ENCODE data around the gene PERM1.
A peak's percentile ranks its signal among the peaks of the same experiment; 100 is the strongest.
"Not testable (repeated sequence)": the region's sequence is repeated elsewhere in the genome, so short reads cannot be mapped to it uniquely, and the experiment has no call there.

Gene PERM1, protein sequence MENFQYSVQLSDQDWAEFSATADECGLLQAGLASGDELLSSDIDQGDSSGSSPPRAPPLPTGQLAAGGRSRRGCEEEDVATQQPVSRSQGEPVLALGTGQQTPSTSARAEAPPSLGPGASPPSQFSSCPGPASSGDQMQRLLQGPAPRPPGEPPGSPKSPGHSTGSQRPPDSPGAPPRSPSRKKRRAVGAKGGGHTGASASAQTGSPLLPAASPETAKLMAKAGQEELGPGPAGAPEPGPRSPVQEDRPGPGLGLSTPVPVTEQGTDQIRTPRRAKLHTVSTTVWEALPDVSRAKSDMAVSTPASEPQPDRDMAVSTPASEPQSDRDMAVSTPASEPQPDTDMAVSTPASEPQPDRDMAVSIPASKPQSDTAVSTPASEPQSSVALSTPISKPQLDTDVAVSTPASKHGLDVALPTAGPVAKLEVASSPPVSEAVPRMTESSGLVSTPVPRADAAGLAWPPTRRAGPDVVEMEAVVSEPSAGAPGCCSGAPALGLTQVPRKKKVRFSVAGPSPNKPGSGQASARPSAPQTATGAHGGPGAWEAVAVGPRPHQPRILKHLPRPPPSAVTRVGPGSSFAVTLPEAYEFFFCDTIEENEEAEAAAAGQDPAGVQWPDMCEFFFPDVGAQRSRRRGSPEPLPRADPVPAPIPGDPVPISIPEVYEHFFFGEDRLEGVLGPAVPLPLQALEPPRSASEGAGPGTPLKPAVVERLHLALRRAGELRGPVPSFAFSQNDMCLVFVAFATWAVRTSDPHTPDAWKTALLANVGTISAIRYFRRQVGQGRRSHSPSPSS

GRCh38 chr1:981955-982558 lies at the start of gene PERM1:
TSS of gene PERM1 (minus strand) at chr1:982093. CDS start at chr1:981029, 1,064 bp downstream.
- no peak for DNase-seq

DNA sequence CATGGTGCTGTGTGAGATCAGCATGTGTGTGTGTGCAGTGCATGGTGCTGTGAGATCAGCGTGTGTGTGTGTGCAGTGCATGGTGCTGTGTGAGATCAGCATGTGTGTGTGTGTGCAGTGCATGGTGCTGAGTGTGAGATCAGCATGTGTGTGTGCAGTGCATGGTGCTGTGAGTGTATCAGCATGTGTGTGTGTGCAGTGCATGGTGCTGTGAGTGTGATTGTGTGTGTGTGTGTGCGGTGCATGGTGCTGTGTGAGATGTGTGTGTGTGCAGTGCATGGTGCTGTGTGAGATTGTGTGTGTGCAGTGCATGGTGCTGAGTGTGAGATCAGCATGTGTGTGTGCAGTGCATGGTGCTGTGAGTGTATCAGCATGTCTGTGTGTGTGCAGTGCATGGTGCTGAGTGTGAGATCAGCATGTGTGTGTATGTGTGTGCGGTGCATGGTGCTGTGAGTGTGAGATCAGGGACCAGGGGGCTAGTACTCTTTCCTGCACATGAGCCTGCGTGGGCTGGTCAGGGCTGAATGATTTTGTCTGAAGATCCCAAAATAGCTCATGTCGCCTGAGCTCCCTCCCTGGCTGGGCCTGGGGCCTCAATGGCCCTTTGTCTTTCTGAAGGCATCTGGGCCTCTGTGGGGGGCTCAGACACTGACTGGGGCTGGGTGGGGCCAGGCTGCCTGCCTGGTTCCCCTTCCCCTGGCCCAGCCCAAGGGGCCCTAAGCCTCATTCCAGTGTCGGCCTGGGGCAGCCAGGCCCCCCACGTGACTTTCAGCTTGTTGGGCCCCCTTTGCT lies 49.2 kb upstream of the PERM1 start:
- not testable (repeated sequence) for DNase-seq

GRCh38 chr1:1027791-1028190 lies 45.9 kb upstream of the PERM1 start:
- no peak for DNase-seq

DNA sequence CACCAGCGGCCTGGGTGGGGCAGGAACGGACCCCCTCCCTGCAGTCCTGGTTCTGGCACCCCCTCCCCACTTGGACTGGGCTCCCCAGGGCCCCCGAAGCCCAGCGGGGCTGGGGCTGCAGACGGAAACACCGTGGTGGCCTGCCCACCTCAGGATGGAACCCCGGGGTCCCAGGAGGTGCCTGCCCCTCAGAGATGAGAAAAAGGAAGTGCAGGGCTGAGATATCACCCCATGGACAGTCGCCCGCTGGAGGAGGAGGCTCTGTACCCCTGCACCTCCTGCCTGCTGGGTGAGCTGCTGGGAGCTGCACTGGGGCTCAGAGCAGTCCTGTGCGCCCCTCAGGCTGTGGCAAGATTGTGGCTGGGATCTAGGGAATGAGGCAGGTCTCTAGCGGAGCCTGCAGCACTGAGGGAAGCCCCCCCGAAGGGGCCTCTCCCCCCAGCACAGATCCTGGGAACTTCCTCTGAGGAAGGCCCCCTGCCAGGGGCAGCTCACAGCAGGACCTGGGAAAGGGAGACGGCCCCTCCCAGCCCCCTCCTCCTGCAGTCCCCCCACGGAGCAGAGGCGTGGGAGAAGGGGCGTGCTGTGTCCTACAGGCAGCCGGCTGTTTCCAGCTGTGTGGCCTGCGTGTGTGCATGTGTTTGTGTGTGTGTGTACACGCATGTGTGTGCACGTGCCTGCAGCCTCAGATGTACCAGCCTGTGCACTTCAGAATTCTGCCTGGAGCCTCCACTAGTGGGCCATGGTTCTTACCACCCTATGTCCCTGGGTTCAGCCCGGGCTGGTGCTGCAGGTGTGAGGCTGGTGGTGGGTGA lies 44.9 kb upstream of the PERM1 start:
- DNase-seq: no peak

DNA sequence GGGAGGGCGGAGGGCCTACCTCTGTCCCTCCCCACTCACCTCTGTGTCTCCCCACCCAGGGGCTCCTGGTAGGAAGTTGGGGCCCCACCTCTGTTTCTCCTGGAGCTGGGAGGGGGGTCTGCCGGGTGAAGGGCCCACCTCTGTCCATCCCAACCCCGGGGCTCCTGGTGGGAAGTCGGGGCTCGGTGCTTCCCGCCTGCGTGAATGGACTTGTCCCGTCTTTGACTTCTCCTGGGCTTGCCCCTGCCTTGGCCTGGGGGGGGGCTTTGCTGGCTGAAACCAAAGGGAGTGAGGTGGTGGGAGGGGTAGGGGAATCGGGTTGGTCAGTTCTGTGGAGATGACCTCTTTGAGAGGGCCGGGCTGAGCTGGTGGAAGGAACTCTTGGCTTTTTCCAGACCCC lies 43.8 kb upstream of the PERM1 start:
- no peak for DNase-seq

DNA sequence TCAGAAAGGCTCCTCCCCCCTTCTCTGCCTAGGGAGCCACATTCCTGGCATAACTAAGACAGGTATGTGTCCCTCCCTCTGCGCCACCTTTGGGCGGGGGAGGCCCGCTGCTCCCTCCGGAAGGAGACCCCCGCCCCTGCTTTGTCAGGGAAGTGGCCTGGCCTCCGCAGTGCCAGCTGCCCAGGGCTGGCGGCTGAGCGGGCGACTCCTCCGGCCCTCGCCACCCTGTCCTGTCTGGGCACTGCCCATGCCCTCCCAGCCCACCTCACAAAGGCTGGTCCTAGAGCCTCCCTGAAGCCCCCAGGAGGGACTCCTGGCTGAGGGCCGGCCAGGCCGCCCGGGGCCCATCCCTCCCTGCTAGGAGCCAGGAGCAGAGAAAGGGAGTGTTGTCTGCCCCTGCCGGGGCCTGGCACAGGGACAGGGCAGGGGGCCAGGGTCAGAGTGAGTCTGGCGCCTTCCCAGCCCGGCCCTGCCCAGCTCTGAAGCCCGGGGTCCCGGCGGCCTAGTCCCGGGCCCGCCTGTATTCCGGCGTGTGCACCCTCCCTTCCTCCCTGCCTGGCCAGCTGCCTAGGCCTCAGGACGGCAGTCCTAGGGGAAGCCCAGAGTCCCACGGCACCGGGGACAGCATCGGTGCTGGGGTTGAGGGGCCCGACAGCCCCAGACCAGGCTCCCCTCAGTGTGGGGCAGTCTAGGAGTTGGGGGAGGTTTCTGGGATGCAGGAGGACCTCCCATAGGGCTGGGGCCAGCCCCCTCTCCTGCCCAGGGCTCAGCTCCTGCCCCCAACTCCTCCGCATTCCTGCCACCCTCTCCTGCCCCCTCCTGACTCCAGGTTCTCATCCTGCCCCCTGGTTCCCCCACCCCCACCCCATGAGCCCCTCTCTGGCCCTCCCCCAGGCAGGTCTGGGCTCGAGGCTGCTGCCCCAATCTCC lies 43.1 kb upstream of the PERM1 start:
- no peak for DNase-seq

DNA sequence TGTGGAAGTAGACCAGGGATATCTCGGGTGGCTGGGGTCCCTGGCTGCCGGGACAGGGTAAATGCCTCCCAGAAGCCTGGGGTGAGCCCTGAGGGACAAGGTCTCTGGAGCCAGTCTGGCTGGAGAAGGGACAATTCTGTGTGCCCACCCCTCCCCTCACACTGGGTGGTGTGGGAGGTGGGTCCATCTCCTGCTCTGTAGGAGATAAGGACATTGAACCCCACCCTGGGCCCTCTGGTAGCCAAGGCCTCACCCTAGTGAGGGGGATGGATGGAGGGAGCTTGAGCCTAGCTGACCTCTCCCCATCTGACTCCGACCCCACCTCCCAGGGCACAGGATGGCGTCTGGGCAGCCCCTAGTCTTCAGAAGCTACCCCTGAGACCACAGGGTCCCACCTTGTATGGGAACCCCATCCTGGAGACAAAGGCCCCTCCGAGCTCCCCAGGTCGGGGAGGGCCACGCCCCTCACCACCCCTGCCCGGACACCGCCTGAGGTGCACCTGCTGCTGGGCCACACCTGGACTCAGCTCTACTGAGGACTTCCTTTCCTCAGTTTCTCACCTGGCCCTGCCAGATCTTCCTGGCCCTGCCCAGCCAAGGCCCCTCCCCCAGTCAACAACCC lies 42.4 kb upstream of the PERM1 start:
- no peak for DNase-seq

DNA sequence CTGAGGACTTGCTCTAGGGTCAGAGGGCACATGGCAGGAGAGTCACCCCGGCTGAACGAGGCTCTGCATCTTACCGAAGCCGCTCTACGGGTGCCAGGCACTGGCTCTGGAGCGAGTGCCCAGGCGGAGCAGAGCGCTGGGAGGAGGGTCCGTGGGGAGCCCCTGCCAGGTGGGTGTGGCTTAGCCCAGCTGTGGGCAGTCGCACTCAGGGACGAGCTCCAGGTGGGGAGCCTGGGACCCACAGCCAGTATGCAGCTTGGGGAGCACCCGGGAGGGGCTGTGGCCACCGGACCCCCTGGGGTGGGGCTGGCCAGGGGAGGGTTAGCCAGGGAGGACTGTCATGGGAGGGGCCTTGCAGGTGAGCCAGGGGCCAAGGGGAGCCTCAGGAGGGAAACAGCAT lies 41.8 kb upstream of the PERM1 start:
- DNase-seq: no peak

DNA sequence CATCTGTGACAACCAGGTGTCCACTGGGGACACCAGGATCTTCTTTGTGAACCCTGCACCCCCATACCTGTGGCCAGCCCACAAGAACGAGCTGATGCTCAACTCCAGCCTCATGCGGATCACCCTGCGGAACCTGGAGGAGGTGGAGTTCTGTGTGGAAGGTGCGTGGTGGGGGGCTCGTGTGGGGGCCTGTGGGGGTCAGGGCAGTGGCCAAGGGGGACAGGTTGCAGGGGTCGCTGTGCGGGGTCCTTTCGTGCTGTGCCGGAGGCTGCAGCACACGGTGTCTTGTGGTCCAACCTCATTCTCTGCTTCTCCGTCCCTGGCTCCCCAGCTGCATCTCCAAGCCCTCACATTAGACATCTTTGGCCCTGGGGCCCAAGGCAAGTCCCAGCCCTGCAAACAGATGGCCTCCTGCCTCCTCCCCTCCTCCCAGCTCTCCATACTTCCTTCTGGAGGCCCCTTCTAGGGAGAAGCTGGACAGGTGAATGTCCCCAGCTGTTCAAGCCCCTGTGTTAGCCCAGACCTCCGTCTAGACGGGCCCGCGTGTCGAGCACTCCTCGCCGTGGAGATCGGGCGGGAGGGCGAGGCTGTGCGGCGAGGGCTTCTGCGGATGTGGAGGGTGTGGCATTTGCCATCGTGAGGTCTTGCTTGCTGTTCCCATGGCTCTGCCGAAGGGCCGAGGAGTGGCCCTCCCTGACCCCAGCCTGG lies 40.6 kb upstream of the PERM1 start:
- DNase-seq: no peak

DNA sequence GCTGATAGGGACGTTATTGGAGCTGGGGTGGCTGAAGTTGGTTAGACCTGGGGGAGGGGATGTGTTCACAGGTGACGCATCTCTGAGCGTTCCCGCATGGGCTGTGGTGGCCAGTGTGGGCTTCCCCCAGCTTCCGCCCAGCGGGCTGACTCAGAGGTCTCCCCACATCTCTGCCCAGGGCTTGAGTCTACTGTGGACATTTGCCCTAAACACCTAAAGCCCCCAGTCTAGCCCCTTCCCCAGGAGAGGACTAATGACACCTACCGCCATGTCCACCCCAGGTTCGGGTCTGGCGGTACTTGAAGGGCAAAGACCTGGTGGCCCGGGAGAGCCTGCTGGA lies 40.0 kb upstream of the PERM1 start:
- no peak for DNase-seq

GRCh38 chr1:1021010-1021919 lies 39.4 kb upstream of the PERM1 start:
- no peak for DNase-seq

DNA sequence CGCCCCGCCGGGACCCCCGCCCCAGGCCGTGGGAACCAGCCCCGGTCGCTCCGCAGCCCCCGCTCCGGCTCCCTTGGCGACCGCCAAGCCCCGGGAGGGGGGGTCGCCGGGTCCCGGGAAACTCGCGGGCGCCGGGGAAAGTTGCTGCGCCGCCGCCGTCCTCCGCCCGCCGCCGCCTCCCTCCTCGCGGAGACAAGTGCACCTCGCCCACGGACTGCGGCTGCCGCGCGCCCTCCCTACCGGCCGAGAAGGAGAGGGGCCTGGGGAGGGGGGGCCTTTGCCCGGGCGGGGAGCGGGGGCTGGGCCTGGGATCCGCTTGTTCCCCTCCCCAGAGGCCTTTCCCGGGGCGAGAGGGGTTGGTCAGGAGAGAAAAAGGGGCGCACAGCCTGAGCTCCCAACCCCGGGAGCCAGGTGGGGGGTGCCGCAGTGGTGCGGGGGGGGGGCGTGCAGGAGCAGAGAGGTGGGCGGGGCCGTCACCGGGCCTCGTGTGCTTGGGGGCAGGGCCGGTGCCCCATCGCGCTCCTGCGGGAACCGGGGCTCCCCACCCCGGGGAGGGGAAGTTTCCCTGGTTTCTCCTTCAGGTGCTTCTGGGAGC lies 38.6 kb upstream of the PERM1 start:
- DNase-seq: no peak

DNA sequence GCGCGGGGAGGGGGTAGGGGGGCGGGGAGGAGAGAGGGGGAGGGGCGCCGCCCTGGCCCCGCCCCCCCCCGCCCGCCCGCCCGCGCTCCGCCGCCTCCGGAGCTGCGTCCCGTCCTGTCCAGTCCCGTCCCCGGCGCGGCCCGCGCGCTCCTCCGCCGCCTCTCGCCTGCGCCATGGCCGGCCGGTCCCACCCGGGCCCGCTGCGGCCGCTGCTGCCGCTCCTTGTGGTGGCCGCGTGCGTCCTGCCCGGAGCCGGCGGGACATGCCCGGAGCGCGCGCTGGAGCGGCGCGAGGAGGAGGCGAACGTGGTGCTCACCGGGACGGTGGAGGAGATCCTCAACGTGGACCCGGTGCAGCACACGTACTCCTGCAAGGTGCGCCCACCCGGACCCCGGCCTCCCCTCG lies 38.1 kb upstream of the PERM1 start, which contains the start of gene AGRN:
Gene AGRN, plus strand, starts transcription at position 121 of the 405 bp plus-strand sequence. Its CDS starts 53 bp downstream, at position 174.
- DNase-seq: no peak

DNA sequence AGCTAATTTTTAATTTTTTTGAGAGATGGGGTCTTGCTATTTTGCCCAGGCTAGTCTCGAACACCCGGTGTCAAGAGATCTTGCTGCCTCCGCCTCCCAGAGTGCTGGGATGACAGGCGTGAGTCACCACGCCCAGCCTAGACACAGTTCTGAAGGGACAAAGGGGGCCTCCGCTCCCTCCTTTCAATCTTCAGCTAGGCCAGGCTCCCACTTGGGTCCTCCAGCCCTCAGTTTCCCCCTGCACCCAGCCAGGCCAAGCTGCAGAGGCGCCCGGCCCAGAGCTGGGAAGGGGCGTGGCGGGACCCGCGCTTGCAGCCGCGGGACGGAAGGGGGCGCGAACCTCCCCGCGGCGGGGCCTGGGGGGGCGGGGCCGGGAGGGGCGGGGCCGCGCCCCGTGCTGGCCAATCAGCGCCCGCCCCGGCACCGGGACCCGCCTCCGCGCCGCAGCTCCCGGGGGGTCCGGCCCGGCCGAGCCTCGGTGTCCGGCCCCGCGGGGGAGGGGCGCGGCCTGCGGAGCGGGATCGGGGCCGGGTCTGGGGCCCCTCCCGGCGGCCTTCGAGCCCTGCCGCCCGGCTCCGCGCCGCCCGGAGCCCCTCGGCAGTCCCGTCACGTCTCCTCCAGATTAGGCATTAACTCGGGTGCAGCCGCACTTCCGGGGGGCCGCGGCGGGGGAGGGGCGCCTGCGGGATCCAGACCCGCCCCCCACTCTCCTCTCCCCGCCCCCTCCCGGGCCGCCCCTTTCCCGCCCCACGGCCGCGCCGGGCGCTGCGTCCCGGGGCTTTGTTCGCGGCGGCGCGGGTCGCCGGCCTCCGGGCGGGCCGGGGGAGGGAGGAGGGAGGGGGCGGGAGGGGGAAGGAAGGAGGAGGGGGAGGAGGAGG lies 37.5 kb upstream of the PERM1 start:
- DNase-seq: peak; percentile 79

- not testable (repeated sequence) for DNase-seq
Observed at GRCh38 chr1:1018321-1018685, 36.4 kb upstream of the PERM1 start.

DNA sequence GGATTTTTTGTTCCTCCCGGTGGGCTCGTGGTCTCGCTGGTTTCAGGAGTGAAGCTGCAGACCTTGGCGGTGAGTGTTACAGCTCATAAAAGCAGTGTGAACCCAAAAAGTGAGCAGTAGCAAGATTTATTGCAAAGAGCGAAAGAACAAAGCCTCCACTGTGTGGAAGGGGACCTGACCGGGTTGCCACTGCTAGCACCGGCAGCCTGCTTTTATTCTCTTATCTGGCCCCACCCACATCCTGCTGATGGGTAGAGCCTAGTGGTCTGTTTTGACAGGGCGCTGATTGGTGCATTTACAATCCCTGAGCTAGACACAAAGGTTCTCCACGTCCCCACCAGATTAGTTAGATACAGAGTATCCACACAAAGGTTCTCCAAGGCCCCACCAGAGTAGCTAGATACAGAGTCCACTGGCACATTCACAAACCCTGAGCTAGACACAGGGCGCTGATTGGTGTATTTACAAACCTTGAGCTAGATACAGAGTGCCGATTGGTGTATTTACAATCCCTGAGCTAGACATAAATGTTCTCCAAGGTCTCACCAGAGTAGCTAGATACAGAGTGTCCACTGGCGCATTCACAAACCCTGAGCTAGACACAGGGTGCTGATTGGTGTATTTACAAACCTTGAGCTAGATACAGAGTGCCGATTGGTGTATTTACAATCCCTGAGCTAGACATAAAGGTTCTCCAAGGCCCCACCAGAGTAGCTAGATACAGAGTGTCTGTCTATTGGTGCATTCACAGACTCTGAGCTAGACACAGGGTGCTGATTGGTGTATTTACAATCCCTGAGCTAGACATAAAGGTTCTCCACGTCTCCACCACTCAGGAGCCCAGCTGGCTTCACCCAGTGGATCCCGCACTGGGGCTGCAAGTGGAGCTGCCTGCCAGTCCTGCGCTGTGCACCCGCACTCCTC lies 35.8 kb upstream of the PERM1 start:
- DNase-seq: not testable (repeated sequence)

Data from CD4-positive, alpha-beta T cell treated with Interleukin-21 for 1 hour (primary cell).